ENCODE results near the gene MMAB.

DNA sequence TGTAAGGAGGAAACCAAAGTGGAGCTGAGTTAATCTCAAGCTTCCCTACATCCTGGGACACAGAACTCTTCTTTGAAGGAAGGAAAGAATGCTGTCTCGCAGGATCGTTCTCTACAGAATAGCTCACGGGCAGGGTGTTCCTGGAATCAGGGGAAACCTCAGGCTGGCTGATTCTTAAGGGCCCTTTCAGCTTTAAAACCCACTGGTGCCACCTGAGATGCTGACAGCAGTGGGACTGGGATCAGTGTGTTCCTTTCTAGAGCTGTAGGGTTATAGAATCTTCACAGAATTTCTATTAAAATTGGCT is 48.1 kb downstream of the MMAB start:
- TF ChIP-seq POLR2AphosphoS5 (IDR thresholded peaks at IDR 0.05; ENCODE audit: low read depth, low read length) (no peak), JUND (IDR thresholded peaks at IDR 0.05) (no peak), EZH2 (IDR thresholded peaks at IDR 0.05) (no peak), POLR2A (IDR thresholded peaks at IDR 0.05; ENCODE audit: borderline replicate concordance, extremely low read depth, insufficient read depth, insufficient read length) (no peak)
- TF ChIP-seq, protein P1, sequence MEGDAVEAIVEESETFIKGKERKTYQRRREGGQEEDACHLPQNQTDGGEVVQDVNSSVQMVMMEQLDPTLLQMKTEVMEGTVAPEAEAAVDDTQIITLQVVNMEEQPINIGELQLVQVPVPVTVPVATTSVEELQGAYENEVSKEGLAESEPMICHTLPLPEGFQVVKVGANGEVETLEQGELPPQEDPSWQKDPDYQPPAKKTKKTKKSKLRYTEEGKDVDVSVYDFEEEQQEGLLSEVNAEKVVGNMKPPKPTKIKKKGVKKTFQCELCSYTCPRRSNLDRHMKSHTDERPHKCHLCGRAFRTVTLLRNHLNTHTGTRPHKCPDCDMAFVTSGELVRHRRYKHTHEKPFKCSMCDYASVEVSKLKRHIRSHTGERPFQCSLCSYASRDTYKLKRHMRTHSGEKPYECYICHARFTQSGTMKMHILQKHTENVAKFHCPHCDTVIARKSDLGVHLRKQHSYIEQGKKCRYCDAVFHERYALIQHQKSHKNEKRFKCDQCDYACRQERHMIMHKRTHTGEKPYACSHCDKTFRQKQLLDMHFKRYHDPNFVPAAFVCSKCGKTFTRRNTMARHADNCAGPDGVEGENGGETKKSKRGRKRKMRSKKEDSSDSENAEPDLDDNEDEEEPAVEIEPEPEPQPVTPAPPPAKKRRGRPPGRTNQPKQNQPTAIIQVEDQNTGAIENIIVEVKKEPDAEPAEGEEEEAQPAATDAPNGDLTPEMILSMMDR (IDR thresholded peaks at IDR 0.05 in 2 of 3, conservative IDR thresholded peaks at IDR 0.05 in 1 of 3; ENCODE audit: borderline replicate concordance in 1 of 3, insufficient read depth in 1 of 3, low read depth in 2 of 3, low read length in 2 of 3): no peak
- TF ChIP-seq, protein P2, sequence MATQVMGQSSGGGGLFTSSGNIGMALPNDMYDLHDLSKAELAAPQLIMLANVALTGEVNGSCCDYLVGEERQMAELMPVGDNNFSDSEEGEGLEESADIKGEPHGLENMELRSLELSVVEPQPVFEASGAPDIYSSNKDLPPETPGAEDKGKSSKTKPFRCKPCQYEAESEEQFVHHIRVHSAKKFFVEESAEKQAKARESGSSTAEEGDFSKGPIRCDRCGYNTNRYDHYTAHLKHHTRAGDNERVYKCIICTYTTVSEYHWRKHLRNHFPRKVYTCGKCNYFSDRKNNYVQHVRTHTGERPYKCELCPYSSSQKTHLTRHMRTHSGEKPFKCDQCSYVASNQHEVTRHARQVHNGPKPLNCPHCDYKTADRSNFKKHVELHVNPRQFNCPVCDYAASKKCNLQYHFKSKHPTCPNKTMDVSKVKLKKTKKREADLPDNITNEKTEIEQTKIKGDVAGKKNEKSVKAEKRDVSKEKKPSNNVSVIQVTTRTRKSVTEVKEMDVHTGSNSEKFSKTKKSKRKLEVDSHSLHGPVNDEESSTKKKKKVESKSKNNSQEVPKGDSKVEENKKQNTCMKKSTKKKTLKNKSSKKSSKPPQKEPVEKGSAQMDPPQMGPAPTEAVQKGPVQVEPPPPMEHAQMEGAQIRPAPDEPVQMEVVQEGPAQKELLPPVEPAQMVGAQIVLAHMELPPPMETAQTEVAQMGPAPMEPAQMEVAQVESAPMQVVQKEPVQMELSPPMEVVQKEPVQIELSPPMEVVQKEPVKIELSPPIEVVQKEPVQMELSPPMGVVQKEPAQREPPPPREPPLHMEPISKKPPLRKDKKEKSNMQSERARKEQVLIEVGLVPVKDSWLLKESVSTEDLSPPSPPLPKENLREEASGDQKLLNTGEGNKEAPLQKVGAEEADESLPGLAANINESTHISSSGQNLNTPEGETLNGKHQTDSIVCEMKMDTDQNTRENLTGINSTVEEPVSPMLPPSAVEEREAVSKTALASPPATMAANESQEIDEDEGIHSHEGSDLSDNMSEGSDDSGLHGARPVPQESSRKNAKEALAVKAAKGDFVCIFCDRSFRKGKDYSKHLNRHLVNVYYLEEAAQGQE (IDR thresholded peaks at IDR 0.05; ENCODE audit: low read depth): no peak
